ENCODE measurements around the gene SETD4.
"Not testable (repeated sequence)": the region's sequence is repeated elsewhere in the genome, so short reads cannot be mapped to it uniquely, and the experiment has no call there.

Gene SETD4, protein sequence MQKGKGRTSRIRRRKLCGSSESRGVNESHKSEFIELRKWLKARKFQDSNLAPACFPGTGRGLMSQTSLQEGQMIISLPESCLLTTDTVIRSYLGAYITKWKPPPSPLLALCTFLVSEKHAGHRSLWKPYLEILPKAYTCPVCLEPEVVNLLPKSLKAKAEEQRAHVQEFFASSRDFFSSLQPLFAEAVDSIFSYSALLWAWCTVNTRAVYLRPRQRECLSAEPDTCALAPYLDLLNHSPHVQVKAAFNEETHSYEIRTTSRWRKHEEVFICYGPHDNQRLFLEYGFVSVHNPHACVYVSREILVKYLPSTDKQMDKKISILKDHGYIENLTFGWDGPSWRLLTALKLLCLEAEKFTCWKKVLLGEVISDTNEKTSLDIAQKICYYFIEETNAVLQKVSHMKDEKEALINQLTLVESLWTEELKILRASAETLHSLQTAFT

DNA sequence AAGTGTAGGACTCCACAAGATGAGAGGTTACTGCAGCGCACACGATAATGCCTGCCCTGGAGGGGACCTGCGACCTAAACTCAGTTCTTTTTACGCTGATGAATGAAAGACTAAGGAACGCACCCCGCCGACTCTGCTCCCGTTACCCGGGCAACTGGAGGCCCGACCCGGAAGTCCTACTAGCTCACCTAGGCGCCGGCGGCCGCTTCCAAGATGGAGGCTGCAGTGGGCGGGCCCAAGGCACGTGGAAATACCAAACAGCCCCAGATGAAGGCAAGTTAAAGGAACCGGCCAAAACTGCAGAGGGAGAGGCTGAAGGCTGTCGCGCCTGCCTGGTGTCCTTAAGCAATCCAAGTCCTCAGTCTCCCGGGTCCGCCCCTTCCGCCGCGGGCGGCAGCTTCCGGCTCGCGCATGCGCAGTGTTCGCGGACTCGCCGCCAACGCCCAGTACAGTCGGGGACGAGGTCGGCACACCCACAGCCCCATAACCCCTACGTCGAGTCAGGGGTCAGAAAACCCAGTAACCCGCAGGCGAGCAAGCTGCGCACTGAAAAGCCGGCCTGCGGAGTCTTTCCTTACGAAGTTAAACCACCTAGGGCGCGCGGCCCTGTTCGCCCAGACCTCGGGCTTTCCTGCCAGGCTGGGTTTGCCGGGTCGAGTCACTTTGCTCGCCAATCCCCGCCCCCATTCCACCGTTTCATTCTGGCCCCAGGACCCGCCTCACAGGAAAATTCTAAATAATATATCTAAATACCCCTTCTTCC is at the start of gene SETD4:
SETD4 (minus strand) TSS at position 368 of the 763 bp plus-strand sequence. CDS start 1,638 bp downstream, outside the sequence.
- peak; percentile 84 to 91 for DNase-seq (ENCODE audit: low read depth in 2 of 2)

DNA sequence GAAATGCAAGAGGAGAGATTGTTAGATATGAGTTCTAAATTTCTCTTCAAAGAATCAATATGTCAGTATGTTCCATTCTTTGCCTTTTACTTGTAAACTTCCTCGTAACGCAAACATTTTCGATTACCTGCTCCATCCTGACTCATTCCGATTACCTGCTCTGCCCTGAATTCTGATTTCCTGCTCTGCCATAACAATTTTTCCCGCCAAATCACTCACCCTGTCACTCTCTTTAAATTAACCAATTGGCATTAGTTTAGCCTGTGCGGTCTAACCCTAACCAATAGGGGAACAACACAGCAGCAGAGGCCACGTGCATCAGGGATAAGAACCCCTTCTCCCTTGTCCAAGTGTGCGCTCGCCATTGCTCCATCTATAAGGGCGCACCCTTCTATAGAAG is 49.5 kb upstream of the SETD4 start:
- DNase-seq (ENCODE audit: low read depth in 2 of 2): no peak

DNA sequence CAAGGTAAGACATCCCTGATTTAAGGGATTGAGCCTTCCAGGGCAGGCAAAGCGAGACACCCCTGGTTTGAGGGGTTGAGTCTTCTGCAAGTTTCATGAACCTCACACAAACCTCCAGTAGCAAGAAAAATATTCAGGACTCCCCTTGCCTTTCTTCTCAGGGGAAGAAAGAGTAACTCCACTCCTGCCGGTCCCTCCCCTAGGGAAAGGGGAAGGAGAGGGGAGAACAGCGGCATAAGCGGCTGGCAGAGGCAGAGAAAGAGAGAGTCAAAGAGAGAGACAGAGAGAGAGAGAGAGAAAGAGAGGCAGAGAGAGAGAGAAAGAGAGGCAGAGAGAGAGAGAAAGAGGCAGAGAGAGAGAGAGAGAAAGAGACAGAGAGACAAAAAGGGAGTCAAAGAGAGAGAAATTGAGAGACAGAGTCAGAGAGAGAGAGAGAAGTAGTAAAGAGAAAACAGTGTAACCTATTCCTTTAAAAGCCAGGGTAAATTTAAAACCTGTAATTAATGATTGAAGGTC is 45.1 kb upstream of the SETD4 start:
- DNase-seq (ENCODE audit: low read depth in 2 of 2): no peak

DNA sequence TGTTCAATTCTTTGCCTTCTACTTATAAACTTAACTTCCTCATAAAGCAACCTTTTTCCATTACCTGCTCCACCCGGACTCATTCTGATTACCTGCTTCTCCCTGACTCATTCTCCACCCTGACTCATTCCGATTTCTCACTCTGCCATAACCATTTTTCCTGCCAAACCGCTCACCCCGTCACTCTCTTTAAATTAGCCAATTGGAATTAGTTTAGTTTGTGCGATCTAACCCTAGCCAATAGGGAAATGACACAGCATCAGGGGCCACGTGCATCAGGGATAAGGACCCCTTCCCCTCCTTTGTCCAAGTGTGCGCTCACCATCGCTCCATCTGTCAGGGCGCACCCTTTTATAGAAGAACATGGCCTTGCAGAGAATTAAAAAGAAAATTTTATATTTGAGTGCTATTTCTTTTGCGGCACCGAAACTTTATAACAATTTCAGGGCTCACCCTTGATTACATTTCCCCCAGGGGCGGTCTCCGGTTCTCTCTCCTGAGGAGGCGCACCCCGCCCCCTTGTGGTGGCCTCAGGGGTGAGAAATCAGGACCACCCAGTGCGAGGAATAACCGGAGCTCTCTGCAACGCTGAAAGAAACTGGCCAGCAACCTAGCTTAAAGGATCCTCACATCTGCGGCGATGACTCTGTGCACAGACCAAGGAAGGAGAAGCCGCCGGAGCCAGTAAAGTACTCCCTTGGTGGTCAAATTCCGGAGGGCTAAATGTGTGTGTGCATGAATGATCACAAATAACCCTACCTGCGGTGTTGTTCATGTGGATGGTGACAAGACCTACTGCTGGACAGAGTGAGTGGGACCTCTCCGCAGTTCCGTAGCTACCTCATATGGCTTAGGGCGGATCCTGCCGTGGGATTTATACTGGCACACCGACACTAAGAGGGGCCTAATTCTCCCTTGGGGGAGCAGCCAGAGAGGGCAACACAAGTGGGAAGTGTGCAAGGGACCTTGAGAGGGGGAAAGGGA is 44.3 kb upstream of the SETD4 start:
- DNase-seq (ENCODE audit: low read depth in 2 of 2): peak; percentile 38 to 45

DNA sequence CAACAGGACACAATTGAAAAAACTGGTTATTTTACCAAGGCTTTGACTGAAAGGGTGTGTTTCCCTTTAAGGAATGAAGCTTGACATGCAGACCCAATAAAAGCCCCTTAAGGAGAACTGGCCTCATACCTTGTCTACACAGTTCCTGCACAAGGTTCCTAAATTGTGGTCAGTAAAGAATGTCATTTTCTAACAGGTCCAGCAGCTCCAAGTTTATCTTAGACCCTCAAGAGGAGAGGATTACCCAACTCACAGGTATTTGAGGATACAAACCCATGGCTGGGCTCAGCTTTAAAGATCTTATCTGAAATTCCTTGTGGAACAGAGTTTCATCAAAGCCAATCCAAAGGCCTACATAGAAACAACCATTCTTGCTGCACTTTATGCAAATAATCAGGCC is 43.1 kb upstream of the SETD4 start:
- DNase-seq (ENCODE audit: low read depth in 2 of 2): no peak

DNA sequence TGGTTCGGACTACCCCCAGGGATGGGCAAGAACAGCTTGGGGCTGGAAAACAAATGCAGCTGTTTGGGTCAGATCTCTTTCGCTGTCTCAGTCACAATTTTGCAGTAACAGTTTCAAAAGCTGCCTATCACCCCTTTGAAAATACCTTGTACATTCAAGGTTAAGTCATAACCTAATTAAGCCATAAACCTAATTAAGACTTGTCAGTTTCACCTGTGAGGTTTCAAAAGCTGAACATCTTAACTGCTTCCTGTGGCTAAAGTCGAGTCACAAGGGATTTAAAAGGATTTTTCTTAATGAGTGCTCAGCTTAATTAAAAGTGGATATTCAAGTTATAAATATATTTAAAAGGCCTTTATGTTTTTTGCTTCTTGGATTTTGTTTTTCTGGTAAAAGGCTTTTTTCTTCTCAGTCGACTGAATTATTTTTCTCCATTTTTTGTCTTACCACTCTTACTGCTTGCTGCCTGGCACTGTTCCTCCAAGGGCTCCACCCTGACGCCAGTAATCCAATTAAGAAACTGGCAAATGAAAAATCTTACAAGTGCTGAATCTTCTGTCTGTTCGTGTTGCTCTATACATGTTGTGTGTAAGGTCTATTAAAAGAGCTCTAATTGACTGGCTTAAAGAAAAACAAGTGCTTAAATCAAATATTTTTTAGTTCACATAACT is 40.8 kb upstream of the SETD4 start:
- no peak for DNase-seq (ENCODE audit: low read depth in 2 of 2)

DNA sequence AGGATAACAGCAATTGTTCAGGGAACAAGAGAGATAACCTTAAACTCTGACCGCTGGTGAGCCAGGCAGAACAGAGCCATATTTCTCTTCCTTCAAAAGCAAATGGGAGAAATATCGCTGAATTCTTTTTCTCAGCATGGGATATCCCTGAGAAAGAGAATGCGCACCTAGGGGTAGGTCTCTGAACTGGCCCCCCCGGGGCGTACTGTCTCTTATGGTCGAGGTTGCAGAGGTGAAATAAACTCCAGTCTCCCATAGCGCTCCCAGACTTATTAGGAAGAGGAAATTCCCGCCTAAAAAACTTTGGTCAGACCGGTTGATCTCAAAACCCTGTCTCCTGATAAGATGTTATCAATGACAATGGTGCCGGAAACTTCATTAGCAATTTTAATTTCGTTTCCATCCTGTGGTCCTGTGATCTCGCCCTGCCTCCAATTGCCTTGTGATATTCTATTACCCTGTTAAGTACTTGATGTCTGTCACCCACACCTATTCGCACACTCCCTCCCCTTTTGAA is 39.4 kb upstream of the SETD4 start:
- DNase-seq (ENCODE audit: low read depth in 2 of 2): not testable (repeated sequence)

DNA sequence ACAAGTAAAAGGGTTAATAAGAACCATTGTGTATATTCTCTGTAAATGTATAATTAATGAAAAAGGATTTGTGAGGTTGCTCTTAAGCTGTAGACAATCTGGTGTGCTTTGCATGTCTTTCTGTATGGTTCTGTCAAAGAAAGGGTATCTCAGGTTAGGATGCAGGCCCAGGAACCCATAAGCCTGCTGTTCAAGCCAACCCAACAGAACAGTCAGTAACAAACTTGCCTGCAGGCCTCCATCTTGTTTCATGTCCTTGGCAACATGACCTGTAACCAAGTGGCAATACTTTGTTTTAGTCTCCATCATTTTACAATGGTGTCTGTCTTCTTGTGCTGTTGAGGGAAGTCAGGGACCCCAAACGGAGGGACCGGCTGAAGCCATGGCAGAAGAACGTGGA is 38.7 kb upstream of the SETD4 start:
- DNase-seq (ENCODE audit: low read depth in 2 of 2): no peak

DNA sequence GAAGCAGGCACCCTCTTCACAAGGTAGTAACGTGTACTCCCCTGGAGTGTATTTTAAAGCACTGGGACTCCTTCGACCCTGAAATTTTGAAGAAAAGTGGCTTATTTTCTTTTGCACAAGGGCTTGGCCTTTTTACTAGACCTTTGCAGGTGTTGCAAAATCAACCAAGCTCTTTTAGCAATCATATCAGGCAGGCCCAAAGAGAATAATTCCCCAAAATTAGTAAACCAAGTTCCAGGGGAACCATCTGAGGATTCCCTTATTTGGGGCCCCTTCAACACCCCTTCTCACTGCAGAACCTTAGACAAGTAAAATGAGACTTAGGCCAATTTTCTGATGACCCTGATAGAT is 37.8 kb upstream of the SETD4 start:
- DNase-seq (ENCODE audit: low read depth in 2 of 2): no peak

DNA sequence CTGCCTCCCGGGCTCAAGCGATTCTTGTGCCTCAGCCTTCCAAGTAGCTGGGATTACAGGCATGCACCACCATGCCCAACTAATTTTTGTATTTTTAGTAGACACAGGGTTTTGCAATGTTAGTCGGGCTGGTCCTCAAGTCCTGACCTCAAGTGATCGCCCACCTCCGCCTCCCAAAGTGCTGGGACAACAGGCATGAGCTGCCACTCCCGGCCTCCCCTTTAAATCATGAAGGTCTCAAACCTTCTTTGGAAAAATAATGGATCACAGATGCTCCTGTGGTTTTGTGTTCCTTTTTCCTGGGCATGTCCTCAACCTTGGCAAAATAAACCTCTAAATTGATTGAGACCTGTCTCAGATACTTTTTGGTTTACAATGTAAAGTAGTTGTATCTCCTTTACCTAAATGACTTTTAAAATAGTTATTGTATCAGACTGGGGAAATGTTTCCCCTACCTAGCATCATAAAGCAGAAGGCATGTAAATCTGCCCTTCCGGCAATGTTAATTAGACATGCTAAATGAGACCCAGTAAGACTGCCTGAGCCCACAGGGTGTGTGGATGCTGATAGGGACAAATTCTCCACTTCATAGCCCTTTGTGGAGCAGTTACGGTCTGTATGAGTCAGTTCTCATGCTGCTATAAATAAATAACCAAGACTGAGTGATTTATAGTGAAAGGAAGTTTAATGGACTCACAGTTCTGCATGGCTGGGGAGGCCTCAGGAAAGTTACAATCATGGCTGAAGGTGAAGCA is 37.3 kb upstream of the SETD4 start:
- no peak for DNase-seq (ENCODE audit: low read depth in 2 of 2)

DNA sequence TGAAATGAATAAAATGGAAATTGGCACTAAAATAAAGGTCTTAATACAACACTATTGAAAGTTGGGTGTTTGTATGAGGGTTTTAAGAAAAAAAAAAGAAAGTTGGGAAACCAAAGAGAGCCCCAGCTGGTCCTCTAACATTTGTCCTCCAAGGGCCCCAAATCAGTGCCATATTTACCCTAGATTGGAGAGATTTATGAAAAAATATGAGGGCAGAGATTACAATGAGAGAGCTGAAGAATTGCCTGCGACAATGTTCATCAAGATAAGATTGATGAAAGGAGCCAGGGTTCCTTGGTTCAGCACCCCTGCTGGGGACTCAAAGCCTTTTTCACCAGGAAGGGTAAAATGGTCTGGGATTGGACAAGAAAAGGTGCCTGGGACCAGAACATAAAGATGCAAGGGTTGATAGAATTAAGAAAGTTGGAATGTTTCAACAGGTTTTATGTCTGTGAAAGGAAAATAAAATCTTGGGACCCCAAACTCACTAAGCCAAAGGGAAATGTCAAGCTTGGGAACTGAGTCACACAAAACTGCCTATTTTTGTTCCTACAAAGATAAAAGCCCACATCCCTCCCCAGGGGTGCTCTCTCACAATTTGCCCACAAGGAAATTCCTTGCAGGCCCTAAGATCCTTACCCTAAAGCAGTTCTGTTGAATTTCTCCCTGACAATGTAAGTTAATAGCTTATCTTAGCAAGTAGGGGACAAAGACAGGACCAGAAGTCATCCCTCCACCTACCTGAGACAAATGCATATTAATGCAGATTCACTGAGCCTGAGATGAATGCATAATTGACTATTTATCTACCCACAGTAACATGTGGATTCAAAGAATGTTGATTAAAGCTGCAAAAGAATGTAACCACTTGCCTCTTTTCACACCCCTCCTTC is 36.3 kb upstream of the SETD4 start:
- no peak for DNase-seq (ENCODE audit: low read depth in 2 of 2)

DNA sequence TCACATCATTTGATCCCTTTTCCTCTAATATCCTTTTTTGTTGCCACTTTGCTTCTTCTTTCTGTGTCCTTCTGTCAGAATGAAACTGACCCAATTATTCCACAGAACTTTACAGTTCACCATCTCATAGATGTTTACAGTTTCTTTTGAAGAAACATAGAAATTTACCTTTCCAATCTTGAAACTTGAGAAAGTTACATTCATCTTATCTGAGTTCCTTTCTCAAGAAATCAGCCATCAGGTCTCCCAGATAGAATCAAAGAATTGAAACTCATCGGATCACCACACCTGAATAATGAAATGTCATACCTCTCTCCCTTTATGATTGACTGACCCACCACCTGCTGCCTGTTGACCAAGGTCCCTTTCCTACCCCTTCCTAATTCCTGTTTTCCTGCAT is 33.2 kb upstream of the SETD4 start:
- no peak for DNase-seq (ENCODE audit: low read depth in 2 of 2)

DNA sequence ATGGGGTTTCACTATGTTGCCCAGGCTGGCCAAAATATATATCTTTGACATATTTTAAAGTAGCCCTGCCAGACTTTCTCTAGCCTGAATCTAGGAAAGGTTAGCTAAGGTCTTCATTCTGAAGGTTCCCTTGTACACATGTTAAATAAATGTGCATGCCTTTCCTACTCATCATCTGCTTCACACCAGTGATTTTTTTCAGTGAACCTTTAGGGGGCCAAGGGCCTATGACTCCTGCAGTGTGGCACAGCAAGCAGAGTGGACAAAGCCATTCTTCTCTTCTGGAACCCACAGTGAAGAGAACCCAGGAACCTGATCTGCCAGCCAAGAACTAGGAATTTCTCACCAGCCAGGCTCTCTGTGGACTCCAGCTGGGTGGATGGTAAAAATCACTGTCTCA is 32.4 kb upstream of the SETD4 start:
- no peak for DNase-seq (ENCODE audit: low read depth in 2 of 2)

DNA sequence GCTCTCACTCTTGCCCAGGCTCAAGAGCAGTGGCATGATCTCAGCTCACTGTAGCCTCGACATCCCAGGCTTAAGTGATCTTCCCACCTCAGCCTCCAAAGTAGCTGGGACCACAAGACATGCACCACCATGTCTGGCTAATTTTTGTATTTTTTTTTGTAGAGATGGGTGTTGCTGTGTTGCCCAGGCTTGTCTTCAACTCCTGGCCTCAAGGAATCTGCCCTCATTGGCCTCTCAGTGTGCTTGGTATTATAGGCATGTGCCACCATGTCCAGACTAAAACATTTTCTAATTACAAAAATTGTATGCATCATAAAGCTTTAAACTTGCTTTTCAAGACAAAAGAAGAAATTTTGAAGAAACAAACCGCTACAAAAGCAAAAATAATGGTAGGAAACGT is 29.6 kb upstream of the SETD4 start:
- no peak for DNase-seq (ENCODE audit: low read depth in 2 of 2)

DNA sequence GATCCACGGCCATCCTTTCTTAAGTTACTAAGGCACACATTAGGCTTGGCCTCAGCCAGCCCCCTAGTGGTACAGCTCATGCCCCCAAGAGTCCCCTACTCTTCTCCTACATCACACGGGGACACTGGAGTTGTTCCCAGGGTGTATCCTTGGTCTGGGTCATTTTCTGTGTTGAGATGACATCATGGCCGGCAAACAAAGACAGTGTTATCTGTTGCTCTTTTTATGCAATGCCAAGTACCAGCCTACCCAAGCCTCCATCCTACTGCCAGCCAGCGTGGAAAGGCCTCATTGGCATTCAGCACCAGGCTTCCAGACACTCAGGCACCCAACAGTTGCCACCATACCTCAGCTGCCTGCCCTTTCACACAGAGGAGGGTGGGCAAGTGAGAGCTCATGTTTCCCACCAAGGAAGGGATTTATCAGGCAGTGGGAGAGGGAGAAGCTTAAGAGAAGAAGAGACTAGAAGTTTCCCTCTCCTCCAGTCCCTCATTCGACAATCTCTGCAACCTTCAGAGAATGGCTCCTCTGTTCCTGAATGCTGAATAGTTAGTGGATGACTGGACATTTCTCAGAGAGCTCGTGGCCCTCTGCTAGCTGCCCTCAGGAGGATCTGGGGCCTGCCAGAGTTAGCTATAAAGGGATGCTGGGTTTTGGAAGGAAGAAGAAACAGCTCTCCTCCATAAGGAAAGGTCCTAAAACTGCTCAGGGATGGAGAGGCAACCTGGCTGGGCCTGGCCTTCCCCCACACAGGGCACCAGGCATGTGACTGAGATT is 27.2 kb upstream of the SETD4 start:
- DNase-seq (ENCODE audit: low read depth in 2 of 2): no peak

DNA sequence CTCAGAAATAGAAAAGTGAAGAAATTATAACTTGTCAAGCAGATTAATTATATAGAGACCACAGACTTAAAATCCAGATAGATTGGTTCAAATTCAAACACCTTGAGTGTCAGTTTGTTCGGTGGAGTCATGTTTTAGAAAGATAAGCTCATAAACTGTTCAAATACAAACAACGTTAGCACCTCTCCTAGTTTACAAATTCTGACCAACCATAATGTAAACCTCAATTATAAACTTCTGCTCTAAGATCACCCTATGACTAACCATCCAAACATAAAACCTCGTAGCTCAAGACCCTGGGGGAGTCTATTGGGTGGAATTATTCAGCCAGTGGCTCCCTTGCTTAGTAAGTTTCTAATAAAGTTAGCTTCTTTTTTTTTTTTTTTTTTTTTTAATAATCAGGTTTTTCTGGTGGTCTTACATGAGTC is 21.9 kb upstream of the SETD4 start:
- DNase-seq (ENCODE audit: low read depth in 2 of 2): no peak

DNA sequence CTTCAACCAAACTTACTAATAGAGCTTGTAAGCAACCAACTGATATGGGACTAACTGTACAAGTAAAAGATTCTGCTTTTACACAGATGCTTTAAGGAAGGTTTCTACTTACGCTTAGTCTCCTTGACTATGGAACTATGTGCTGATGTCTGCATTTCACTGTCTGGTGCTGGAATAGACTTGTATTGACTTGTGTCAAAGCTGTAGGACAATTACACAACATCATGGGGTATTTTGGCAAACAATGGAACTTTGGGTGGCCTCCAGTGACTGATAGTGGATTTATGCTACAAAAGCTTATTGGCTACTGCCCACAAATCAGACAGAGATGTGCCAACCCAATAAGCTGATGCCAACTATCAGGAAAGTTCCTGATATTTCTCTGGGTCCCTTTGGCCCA is 20.1 kb upstream of the SETD4 start:
- no peak for DNase-seq (ENCODE audit: low read depth in 2 of 2)

DNA sequence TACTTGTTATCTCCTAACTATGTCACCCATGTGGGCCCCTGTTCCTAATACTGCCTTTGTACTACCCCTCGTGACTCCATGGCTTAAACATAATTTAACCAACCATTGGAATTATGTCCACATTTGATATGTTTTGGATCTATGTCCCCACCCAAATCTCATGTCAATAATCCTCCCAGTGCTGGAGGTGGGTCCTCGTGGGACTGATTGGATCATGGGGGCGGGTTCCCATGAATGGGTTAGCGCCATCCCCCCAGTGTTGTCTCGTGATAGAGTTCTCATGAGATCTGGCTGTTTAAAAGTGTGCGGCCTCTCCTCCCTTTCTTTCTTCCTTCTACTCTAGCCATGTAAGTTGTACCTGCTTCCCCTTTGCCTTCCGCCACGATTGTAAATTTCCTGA is 19.3 kb upstream of the SETD4 start:
- no peak for DNase-seq (ENCODE audit: low read depth in 2 of 2)

Data from stimulated activated CD8-positive, alpha-beta memory T cell treated with anti-CD3 and anti-CD28 coated beads, Interleukin-7, amount 100 ng/mL, for 4 hours (primary cell).